Tibial nerve (tissue), 3 donors: Measurements from ENCODE around the gene BACE1.

Experiments used
- POLR2A ChIP-seq, 2 donors: fragments of 450-650 bp; IDR thresholded peaks; one replicate each; pipeline ENCODE4 v1.6.1; 2017; ENCODE audit warnings: antibody characterized with exemption in 2 of 2, mild to moderate bottlenecking in 2 of 2, moderate library complexity in 2 of 2
- TF ChIP-seq, protein P1 (sequence below), 5 experiments: fragments of 200-600 bp in 3 of 5; fragments of 450-650 bp in 2 of 5; sonication (generic) in 3 of 5; IDR thresholded peaks; one replicate each; pipeline ENCODE4 v1.5.1; 2016 to 2019; ENCODE audit warnings: antibody characterized with exemption in 5 of 5, mild to moderate bottlenecking in 3 of 5, moderate library complexity in 2 of 5

DNA sequence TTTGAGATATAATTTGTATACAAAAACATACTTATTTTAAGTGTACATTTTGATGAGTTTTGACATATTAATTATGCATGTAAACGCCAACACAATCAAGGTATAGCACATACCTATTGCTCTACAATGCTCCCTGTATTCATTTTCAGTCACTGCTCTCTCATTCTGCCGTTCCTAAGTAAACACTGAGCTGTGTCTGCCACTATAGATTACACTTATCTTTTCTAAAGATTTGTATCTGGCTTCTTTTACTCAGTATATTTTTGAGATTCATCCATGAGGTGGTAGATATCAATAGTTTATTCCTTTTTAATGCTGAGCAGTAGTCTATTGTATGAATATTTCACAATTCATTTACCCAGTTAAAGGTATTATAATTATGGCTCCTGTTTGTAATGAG lies 50.3 kb downstream of the BACE1 start:
- TF ChIP-seq, protein P1, sequence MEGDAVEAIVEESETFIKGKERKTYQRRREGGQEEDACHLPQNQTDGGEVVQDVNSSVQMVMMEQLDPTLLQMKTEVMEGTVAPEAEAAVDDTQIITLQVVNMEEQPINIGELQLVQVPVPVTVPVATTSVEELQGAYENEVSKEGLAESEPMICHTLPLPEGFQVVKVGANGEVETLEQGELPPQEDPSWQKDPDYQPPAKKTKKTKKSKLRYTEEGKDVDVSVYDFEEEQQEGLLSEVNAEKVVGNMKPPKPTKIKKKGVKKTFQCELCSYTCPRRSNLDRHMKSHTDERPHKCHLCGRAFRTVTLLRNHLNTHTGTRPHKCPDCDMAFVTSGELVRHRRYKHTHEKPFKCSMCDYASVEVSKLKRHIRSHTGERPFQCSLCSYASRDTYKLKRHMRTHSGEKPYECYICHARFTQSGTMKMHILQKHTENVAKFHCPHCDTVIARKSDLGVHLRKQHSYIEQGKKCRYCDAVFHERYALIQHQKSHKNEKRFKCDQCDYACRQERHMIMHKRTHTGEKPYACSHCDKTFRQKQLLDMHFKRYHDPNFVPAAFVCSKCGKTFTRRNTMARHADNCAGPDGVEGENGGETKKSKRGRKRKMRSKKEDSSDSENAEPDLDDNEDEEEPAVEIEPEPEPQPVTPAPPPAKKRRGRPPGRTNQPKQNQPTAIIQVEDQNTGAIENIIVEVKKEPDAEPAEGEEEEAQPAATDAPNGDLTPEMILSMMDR (IDR thresholded peaks at IDR 0.05) = no peak
- TF ChIP-seq POLR2A (IDR thresholded peaks at IDR 0.05) = no peak
